ENCODE data around the gene FOSL2.

DNA sequence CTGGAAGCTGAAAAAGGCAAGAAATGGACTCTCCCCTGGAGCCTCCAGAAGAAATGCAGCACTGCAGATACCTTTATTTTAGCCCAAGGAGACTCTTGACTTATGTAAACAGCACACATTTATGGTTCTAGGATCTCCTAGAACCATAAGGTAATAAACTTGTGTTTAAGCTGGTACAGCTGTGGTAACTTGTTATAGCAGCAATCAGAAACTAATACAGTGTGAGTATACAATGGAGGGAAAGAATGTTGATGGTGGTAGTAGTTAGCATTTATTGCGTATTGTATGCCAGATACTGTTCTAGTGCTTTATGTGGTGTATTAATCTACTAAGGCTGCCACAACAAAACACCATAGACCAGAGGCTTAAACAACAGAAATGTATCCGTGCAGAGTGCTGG lies 40.6 kb downstream of the FOSL2 start:
- no peak for TF ChIP-seq CTCF (conservative IDR thresholded peaks at IDR 0.05; ENCODE audit: low read length)
- TF ChIP-seq EZH2phosphoT487 (IDR thresholded peaks at IDR 0.05; ENCODE audit: borderline replicate concordance) = no peak

Measured in Loucy (cell line).